ENCODE results near the gene FAM222B.
A peak's percentile ranks its signal among the peaks of the same experiment; 100 is the strongest.
"Not testable (repeated sequence)": the region's sequence is repeated elsewhere in the genome, so short reads cannot be mapped to it uniquely, and the experiment has no call there.

The FAM222B gene

GRCh38 chr17:28867276-28867675 is 24.7 kb upstream of the FAM222B start:
- DNase-seq: no peak

GRCh38 chr17:28865946-28866752 is 23.6 kb upstream of the FAM222B start:
- no peak for DNase-seq

GRCh38 chr17:28864991-28865849 is 22.6 kb upstream of the FAM222B start:
- DNase-seq: no peak

GRCh38 chr17:28863953-28864352 is 21.4 kb upstream of the FAM222B start:
- DNase-seq: no peak

- DNase-seq: no peak
Observed at GRCh38 chr17:28862561-28862960, 20.0 kb upstream of the FAM222B start.

- DNase-seq: no peak
Observed at GRCh38 chr17:28861393-28862203, 19.0 kb upstream of the FAM222B start.

- DNase-seq: no peak
Observed at GRCh38 chr17:28860363-28860808, 17.8 kb upstream of the FAM222B start.

- DNase-seq: no peak
Observed at GRCh38 chr17:28858801-28859355, 16.3 kb upstream of the FAM222B start.

GRCh38 chr17:28857905-28858800 is 15.6 kb upstream of the FAM222B start:
- no peak for DNase-seq

GRCh38 chr17:28856028-28856574 is 13.5 kb upstream of the FAM222B start:
- no peak for DNase-seq

- DNase-seq: no peak
Observed at GRCh38 chr17:28855336-28855679, 12.7 kb upstream of the FAM222B start.

GRCh38 chr17:28854457-28855335 is 12.1 kb upstream of the FAM222B start, which contains the start of gene ERAL1:
TSS of gene ERAL1 (plus strand) at chr17:28855016. CDS start at chr17:28855035, 19 bp downstream.
- peak; percentile 79 to 85 for DNase-seq

- DNase-seq: no peak
Observed at GRCh38 chr17:28853295-28853694, 10.7 kb upstream of the FAM222B start.

GRCh38 chr17:28849281-28849680 is 6.7 kb upstream of the FAM222B start:
- no peak for DNase-seq

- peak; percentile 50 to 64 for DNase-seq
Observed at GRCh38 chr17:28848667-28849066, 6.1 kb upstream of the FAM222B start.

- not testable (repeated sequence) for DNase-seq
Observed at GRCh38 chr17:28846699-28847098, 4.1 kb upstream of the FAM222B start.

GRCh38 chr17:28846231-28846630 is 3.6 kb upstream of the FAM222B start:
- no peak for DNase-seq

- no peak for DNase-seq
Observed at GRCh38 chr17:28843816-28844148, 1.2 kb upstream of the FAM222B start.

- no peak for DNase-seq
Observed at GRCh38 chr17:28841901-28842281, 699 bp downstream of the FAM222B start.

GRCh38 chr17:28839221-28839620 is 3.4 kb downstream of the FAM222B start:
- no peak for DNase-seq

Data from CD4-positive, alpha-beta T cell treated with Interferon alpha-2 for 1 hour (primary cell).